Measurements from ENCODE around the gene CBLN3.

The CBLN3 gene

GRCh38 chr14:24415421-24416253 lies 13.8 kb downstream of the CBLN3 start:
- Histone ChIP-seq H3K4me2 (peak overlapping the region in 8 of 11 experiments; percentile 71 to 95 (median 82); a peak in 13 of 22 replicates), H3K27ac (0 out of 22 replicates have a peak overlapping the region, but pooled peaks of 2 of the 11 experiments have one; percentile 7 to 47), H3K9me3 (replicated peaks in 1 of 11) (no peaks in the 10 kb centered on the region), H3K4me1 (peaks cover 10 to 54% (median 41%) of the 10 kb centered on the region in 10 experiments; a peak in 17 of 20 replicates), H3K9ac (no peak overlapping the region), H3K27me3 (peaks cover 0 to 7% (median 0%) of the 10 kb centered on the region in 11 experiments; a peak in 1 of 22 replicates), H4K20me1 (no peaks in the 10 kb centered on the region; a peak in 1 of 22 replicates), H3K4me3 (no peak overlapping the region), H3K36me3 (peaks cover 0 to 51% (median 31%) of the 10 kb centered on the region in 11 experiments; a peak in 19 of 22 replicates)
- no peak for TF ChIP-seq Cebpa-rat (IDR thresholded peaks at IDR 0.05)

- TF ChIP-seq Cebpa-rat (IDR thresholded peaks at IDR 0.05): no peak
Measured at GRCh38 chr14:24414732-24415420, 14.6 kb downstream of the CBLN3 start.

GRCh38 chr14:24414077-24414476 lies 15.4 kb downstream of the CBLN3 start:
- no peak overlapping the region for H3K27ac ChIP-seq
- H3K27me3 ChIP-seq: no peaks in the 10 kb centered on the region
- H3K4me3 ChIP-seq: no peak overlapping the region
- H3K9ac ChIP-seq: no peak overlapping the region
- no peaks in the 10 kb centered on the region for H3K9me3 ChIP-seq (replicated peaks in 1 of 11)
- H4K20me1 ChIP-seq: peaks cover 0 to 9% (median 0%) of the 10 kb centered on the region in 11 experiments; a peak in 2 of 22 replicates
- no peak overlapping the region for H3K4me2 ChIP-seq
- peaks cover 0 to 59% (median 31%) of the 10 kb centered on the region in 11 experiments; a peak in 19 of 22 replicates for H3K36me3 ChIP-seq
- no peak for TF ChIP-seq Cebpa-rat (IDR thresholded peaks at IDR 0.05)
- H3K4me1 ChIP-seq: peaks cover 10 to 69% (median 54%) of the 10 kb centered on the region in 10 experiments; a peak in 17 of 20 replicates

More at GRCh38 chr14:24414732-24415420, 14.6 kb downstream of the CBLN3 start:
- Histone ChIP-seq H4K20me1 (peaks cover 0 to 4% (median 0%) of the 10 kb centered on the region in 11 experiments; a peak in 2 of 22 replicates), H3K27me3 (no peaks in the 10 kb centered on the region), H3K27ac (no peak overlapping the region), H3K9me3 (replicated peaks in 1 of 11) (no peaks in the 10 kb centered on the region), H3K4me3 (no peak overlapping the region), H3K4me2 (no peak overlapping the region), H3K36me3 (peaks cover 0 to 58% (median 31%) of the 10 kb centered on the region in 11 experiments; a peak in 19 of 22 replicates), H3K9ac (no peak overlapping the region), H3K4me1 (peaks cover 10 to 61% (median 46%) of the 10 kb centered on the region in 10 experiments; a peak in 17 of 20 replicates)

GRCh38 chr14:24411443-24412389 lies 17.8 kb downstream of the CBLN3 start:
- no peaks in the 10 kb centered on the region for H3K9me3 ChIP-seq (replicated peaks in 1 of 11)
- peaks cover 0 to 9% (median 0%) of the 10 kb centered on the region in 11 experiments; a peak in 2 of 22 replicates for H4K20me1 ChIP-seq
- no peaks in the 10 kb centered on the region for H3K27me3 ChIP-seq
- H3K27ac ChIP-seq: no peak overlapping the region
- peak overlapping the region in 8 of 11 experiments; percentile 21 to 88 (median 60); a peak in 12 of 22 replicates for H3K4me2 ChIP-seq
- H3K4me3 ChIP-seq: no peak overlapping the region
- H3K9ac ChIP-seq: no peak overlapping the region
- H3K4me1 ChIP-seq: peaks cover 3 to 70% (median 58%) of the 10 kb centered on the region in 10 experiments; a peak in 19 of 20 replicates
- H3K36me3 ChIP-seq: peaks cover 0 to 79% (median 43%) of the 10 kb centered on the region in 11 experiments; a peak in 19 of 22 replicates
- no peak for TF ChIP-seq Cebpa-rat (IDR thresholded peaks at IDR 0.05)

- Histone ChIP-seq H4K20me1 (peaks cover 0 to 9% (median 0%) of the 10 kb centered on the region in 11 experiments; a peak in 2 of 22 replicates), H3K9me3 (replicated peaks in 1 of 11) (no peaks in the 10 kb centered on the region), H3K4me2 (peak overlapping the region in 8 of 11 experiments; percentile 44 to 88 (median 74); a peak in 15 of 22 replicates), H3K9ac (no peak overlapping the region), H3K4me1 (peaks cover 0 to 63% (median 49%) of the 10 kb centered on the region in 10 experiments; a peak in 18 of 20 replicates), H3K4me3 (no peak overlapping the region), H3K27ac (no peak overlapping the region), H3K27me3 (no peaks in the 10 kb centered on the region), H3K36me3 (peaks cover 0 to 84% (median 43%) of the 10 kb centered on the region in 11 experiments; a peak in 19 of 22 replicates)
- TF ChIP-seq Cebpa-rat (IDR thresholded peaks at IDR 0.05): no peak
Measured at GRCh38 chr14:24409956-24410355, 19.5 kb downstream of the CBLN3 start.

- H3K4me3 ChIP-seq: peak overlapping the region in 1 of 10 experiments; percentile 30; a peak in 2 of 20 replicates
- H3K9me3 ChIP-seq (replicated peaks in 1 of 11): no peaks in the 10 kb centered on the region
- H3K9ac ChIP-seq: peak overlapping the region in 3 of 11 experiments; percentile 9 to 32 (median 11); a peak in 1 of 22 replicates
- H3K27ac ChIP-seq: peak overlapping the region in 1 of 11 experiments; percentile 5; a peak in 1 of 22 replicates
- peaks cover 0 to 9% (median 0%) of the 10 kb centered on the region in 11 experiments; a peak in 2 of 22 replicates for H4K20me1 ChIP-seq
- peaks cover 0 to 68% (median 53%) of the 10 kb centered on the region in 10 experiments; a peak in 18 of 20 replicates for H3K4me1 ChIP-seq
- no peak for TF ChIP-seq Cebpa-rat (IDR thresholded peaks at IDR 0.05)
- peak overlapping the region in 9 of 11 experiments; percentile 37 to 88 (median 71); a peak in 18 of 22 replicates for H3K4me2 ChIP-seq
- no peaks in the 10 kb centered on the region for H3K27me3 ChIP-seq
- H3K36me3 ChIP-seq: peaks cover 0 to 84% (median 36%) of the 10 kb centered on the region in 11 experiments; a peak in 19 of 22 replicates
Measured at GRCh38 chr14:24409192-24409591, 20.3 kb downstream of the CBLN3 start.

GRCh38 chr14:24408764-24409163 lies 20.7 kb downstream of the CBLN3 start:
- H3K9ac ChIP-seq: peak overlapping the region in 3 of 11 experiments; percentile 9 to 32 (median 11); a peak in 1 of 22 replicates
- no peak overlapping the region; a peak in 2 of 20 replicates for H3K4me3 ChIP-seq
- H3K9me3 ChIP-seq (replicated peaks in 1 of 11): no peaks in the 10 kb centered on the region
- peaks cover 0 to 72% (median 55%) of the 10 kb centered on the region in 10 experiments; a peak in 19 of 20 replicates for H3K4me1 ChIP-seq
- peak overlapping the region in 1 of 11 experiments; percentile 5; a peak in 2 of 22 replicates for H3K27ac ChIP-seq
- no peak for TF ChIP-seq Cebpa-rat (IDR thresholded peaks at IDR 0.05)
- peaks cover 0 to 80% (median 32%) of the 10 kb centered on the region in 11 experiments; a peak in 19 of 22 replicates for H3K36me3 ChIP-seq
- H3K27me3 ChIP-seq: no peaks in the 10 kb centered on the region
- peak overlapping the region in 10 of 11 experiments; percentile 9 to 88 (median 70); a peak in 19 of 22 replicates for H3K4me2 ChIP-seq
- H4K20me1 ChIP-seq: peaks cover 0 to 9% (median 0%) of the 10 kb centered on the region in 11 experiments; a peak in 2 of 22 replicates

Data from BLaER1 treated with 17β-estradiol and CSF1 and Interleukin-3, amounts not matched to agents 10 nM and 100 nM (cell line).